GM20000 (cell line): ENCODE results near the gene GRAMD1A.

Experiments
- DNase-seq: peaks from one replicate; pipeline ENCODE4 v3.0.0; 2012; ENCODE audit warnings: low spot score
- TF ChIP-seq, protein P1 (sequence below): IDR thresholded peaks from 2 replicates; pipeline ENCODE4 v1.5.1; 2012; ENCODE audit warnings: mild to moderate bottlenecking, control low read depth; ENCODE audit errors: extremely low read depth, missing control alignments

GRAMD1A gene

DNA sequence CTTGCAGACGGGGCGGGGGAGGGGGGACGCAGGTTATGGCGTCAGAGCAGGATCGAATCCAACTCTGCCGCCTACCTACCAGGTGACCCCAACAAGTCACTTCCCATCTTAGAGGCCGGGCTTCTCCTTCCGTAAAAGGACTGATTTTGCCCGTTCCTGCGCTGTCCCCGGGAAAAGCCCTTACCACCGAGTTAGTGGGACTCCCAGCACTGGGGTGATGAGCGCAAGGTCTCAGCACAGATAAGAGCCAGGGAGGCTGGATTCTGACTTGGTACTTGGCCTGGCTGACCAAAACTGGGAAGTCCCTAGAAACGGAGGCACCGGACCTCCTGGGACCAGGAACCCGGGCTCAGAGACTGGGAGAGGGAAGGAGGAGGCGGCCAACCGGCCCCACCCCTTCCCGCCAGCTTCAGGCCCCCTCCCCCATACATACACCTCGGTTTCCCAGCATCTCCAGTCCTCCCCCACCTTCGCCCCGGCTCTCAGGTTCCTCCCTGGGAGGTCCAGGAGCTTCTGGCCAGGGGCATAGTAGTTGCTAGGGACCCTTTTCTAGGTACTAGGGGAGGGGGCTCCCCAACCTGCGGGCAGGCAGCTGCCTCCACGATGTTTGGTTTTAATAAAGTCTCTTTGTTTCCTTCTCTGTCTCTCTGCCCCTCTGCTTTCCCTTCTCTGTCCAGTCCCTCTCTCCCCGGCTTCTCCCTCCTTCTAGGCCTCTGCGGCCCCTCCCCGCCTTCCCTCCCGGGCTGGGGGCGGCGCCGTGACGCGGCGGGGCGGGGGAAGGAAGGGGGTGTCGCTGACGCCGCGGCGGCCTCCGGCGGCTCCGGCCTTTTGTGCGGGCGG, at the start of gene GRAMD1A:
Gene GRAMD1A, plus strand, starts transcription at position 826 of the 840 bp plus-strand sequence. CDS start 156 bp downstream, outside the sequence.
- DNase-seq: peak; percentile 96
- TF ChIP-seq, protein P1, sequence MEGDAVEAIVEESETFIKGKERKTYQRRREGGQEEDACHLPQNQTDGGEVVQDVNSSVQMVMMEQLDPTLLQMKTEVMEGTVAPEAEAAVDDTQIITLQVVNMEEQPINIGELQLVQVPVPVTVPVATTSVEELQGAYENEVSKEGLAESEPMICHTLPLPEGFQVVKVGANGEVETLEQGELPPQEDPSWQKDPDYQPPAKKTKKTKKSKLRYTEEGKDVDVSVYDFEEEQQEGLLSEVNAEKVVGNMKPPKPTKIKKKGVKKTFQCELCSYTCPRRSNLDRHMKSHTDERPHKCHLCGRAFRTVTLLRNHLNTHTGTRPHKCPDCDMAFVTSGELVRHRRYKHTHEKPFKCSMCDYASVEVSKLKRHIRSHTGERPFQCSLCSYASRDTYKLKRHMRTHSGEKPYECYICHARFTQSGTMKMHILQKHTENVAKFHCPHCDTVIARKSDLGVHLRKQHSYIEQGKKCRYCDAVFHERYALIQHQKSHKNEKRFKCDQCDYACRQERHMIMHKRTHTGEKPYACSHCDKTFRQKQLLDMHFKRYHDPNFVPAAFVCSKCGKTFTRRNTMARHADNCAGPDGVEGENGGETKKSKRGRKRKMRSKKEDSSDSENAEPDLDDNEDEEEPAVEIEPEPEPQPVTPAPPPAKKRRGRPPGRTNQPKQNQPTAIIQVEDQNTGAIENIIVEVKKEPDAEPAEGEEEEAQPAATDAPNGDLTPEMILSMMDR: no peak

DNA sequence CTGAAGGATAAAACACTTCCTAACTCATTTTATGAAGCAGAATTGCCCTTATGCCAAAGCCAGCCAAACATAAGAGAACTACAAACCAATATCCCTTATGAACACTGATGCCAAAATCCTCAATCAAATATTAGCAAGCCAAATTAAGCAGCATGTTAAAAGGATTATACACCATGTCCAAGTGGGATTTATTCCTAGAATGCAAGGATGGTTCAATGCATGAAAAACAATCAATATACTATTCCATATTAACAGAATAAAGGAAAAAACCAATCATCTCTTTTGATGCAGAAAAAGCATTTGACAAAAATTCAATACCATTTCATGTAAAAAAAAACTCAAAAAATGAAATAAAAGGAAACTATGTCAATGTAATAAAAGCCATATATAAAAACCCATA, 47.0 kb upstream of the GRAMD1A start:
- DNase-seq: no peak
- TF ChIP-seq, protein P1: no peak

DNA sequence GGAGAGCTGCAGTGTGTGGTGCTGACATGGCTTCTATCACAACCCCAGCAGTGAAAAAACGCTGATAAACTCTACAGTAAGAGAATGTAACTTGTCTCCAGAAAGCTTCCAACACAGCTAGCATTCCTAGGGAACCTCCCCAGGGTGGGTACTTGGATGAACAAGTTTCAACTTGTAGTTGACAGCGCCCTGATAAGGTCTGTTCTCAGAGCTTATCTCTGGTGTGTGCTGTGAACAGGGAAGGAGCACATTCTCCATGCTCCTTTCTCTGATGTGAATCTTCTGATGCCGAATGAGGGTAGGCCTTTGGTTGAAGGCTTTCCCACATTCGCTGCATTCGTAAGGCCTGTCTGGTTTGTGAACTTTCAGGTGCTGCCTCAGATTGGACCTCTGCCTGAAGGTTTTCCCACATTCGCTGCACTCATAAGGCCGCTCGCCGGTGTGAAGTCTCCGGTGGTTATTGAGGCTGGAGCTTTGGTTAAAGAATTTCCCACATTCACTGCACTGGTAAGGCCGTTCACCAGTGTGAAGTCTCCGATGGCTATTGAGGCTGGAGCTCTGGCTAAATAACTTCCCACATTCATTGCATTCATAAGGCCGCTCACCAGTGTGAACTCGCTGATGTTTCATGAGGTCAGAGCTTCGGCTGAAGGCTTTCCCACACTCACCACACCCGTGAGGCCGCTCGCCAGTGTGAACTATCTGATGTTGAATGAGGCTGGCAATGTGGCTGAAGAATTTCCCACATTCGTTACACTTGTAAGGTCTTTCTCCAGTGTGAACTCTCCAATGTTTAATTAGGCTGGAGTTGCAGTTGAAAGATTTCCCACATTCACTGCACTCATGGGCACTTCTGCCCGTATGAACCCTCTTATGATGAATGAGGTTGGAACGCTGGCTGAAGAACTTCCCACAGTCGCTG, 42.0 kb upstream of the GRAMD1A start:
- no peak for DNase-seq
- TF ChIP-seq, protein P1: no peak

DNA sequence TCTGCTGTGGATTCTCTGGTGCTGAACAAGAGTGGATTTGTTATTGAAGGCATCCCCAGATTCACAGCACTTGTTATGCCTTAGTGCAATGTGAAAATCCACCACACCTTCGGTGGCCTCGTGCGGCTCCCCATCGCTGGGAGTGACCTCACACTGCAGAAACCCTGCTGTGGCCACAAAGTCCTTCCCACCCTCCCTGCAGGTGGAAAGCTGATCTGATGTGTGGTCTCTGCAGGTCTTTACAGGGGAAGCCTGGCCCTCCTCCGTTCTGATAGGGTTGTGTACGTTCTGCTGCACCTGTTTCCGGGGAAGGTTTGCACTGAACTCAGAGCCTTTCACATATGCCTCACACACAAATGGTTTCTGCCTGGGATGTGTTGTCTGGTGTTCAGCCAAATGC, 41.1 kb upstream of the GRAMD1A start:
- DNase-seq: no peak
- TF ChIP-seq, protein P1: no peak

DNA sequence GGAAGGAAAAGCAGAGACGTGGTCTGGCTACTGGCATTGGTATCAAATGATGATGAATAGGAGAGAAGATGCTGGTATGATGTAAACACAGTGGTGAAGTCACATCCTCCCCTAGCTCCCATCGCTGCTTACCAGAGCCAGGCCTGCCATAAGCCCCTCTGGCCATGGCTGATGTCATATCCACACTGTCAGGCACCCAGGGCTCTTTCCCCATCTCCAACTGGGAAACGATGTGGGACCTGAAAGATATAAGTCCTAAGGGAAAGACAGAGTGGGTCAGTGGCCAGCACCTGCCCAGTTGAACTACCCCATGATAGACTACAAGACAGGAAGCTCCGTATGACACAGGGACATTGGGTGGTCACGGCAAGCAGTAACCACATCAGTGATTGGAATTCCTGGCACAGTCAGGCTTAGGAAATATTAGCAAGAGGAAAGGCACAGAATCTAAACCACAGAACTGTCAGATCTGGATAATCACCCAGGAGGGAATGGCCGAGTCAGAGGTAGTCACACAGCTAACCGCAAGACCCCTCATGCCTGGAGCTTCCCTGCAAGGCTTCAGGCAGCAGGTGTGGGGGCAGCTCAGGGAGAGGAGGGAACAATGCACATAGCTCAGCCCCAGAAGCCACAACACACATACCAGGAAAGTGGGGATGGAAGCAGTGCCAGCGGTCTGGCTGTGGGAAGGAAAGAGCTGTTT, 39.9 kb upstream of the GRAMD1A start:
- DNase-seq: no peak
- TF ChIP-seq, protein P1: no peak

DNA sequence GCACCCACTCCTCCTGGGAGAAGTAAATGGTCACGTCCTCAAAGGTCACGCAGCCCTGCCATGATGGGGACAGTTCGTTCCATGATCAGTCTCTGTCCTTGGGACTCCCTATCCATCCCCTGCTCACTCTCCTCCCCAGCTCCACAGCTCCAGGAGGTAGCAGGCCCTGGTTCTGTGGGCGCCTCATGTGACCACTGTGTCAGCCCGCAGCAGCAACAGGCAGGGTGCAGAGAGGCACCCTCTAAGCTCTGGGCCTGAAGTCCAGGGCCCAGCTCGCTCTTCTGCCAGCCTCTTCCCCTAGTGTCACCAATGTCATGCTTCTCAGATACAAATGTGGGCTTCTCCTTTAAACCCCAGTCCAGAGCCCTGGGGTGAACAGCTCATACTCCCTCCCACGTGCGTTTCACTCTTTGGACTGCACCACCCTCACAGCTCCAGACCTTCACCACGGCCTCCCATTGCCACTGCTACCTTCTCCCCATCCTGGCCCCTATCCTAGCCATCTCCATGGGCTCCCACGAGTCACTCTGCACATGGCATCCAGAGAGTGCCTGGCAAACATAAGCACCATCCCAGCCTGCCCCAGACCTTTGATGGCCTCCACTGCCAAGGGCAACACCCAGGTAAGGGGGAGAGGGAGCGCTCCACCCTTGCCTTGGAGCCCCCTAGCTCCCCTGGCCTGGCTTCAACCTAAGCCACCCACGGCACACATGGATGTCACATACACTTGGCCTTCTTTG, 39.0 kb upstream of the GRAMD1A start:
- DNase-seq: no peak
- TF ChIP-seq, protein P1: no peak
